Measurements from ENCODE around the gene TTF2.

- TF ChIP-seq CTCF (IDR thresholded peaks at IDR 0.05) = no peak
- no peak for TF ChIP-seq POLR2A (IDR thresholded peaks at IDR 0.05)
Measured at GRCh38 chr1:117036018-117036461, 24.1 kb upstream of the TTF2 start.

Measured in sigmoid colon (tissue), 3 donors.